SK-N-MC (cell line): ENCODE data around the gene SLC13A4.

Experiments
- EZH2 ChIP-seq: fragments of 200-600 bp; sonication (generic); IDR thresholded peaks from one replicate; pipeline ENCODE4 v1.6.1; 2017; ENCODE audit warnings: antibody characterized with exemption
- POLR2AphosphoS5 ChIP-seq: IDR thresholded peaks from 2 replicates; pipeline ENCODE4 v1.6.1; 2012; ENCODE audit warnings: mild to moderate bottlenecking, low read depth, low read length, borderline replicate concordance

DNA sequence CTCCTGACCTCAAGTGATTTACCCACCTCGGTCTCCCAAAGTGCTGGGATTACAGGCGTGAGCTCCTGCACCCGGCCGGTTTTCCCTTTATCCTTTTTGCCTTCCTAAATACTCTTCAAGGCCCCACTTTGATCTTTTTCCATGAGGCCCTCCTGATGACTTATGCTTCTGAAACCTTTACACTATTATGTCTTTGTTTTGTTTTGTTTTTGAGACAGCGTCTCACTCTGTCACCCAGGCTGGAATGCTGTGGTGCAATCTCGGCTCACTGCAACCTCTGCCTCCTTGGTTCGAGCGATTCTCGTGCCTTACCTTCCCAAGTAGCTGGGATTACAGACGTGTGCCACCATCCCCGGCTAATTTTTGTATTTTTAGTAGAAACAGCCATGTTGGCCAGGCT, 61.8 kb downstream of the SLC13A4 start:
- no peak for TF ChIP-seq EZH2
- no peak for TF ChIP-seq POLR2AphosphoS5
